ENCODE results near the gene ITPR2.
"Not testable (repeated sequence)": the region's sequence is repeated elsewhere in the genome, so short reads cannot be mapped to it uniquely, and the experiment has no call there.

Gene ITPR2

DNA sequence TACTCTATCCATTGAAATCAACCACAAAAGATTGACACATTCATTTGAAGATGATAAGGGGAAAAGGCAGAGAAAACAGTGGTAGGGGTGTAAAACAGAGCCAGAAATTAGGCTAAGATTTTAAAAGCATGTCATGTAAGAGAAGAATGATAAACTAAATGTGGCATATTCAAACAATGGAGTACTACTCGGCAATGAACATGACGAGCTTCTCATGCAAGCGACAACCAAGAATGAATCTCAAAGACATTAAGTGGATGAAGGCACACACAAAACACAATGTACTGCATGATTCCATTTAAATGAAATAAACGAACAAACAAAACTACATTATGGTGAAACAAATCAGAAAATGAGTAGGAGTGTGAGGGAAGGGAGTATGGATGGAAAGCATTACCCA is 134.8 kb downstream of the ITPR2 start:
- DNase-seq = no peak

DNA sequence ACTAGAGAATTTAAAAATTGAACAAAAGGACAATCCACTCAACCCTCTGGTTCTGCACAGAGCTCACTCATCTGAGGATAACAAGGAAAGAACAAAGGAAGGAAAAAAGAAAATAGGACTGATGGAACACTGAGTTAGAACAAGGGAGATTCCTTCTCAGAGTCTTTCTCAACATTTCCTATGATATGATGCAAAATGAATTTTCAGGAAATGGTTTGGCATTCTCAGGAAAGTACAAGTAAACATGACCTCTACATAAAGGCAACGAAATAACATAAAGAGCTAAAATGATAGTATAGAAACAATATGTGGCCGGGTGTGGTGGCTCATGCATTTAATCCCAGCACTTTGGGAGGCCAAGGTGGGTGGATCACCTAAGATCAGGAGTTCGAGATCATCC is 135.8 kb downstream of the ITPR2 start:
- DNase-seq = no peak

DNA sequence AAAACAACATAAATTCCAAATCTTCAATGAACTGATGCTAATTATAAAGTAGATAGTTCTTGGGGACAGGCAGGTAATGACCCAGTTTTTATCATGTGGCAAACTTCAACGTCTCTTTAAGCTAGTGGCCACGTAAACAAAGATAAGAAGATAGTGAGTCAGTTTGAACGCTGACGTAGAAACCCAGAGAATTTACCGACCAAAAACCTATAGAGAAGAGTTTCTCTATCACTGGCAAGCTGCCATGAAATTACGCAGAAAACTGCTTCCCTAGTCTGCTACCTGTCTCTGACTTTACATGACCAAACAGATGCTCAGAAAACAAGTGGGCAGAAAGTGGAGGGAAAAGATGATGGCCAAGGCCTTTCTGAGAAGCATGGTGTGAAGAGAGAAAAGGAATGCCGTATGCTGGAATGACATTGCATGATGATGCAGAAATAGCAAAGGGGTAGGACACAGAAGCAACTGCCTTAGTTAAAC is 136.3 kb downstream of the ITPR2 start:
- DNase-seq = no peak

DNA sequence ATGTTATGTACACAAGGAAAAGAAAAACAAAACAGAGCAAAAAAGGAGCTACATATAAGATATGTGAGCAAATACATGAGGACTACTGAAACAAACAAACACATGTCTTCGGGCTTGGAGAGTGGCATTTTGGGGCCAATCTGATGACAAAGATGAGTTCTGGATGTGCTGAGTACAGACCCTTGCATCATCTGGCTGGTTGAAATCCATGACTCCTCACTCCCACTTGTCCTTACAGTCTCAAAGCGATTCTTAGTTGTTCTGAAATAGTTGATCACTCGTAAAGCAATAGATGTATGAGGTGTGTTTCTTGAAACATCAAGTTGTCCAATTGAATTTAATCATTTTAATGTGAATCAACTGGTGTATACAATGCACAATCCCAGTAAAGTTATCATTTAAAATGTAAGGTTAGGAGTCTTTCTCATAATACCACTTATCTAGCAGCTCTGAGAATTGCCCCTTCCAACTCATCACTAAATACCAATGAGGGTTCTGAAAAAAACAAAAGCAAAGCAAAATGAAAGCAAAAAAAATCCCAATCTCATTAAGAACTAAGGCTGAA is 136.9 kb downstream of the ITPR2 start:
- DNase-seq = no peak

DNA sequence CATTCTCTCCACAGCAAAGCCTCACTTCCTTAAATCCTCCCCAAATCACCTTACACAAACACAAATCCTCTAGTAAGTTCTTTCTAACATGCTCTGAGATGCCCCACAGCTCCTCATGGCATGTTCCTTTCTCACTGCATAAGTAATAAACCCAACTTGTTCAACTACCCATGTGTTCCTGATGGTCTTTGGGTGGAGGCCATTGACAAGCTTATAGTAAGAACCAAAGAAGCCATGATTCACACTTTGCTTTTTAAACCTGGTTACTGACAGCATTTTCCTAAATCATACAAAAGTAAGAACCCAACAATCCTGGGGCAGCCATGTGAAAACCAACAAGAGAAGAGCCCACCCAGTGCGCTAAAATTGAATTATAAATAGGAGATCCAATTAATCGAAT is 138.6 kb downstream of the ITPR2 start:
- no peak for DNase-seq

DNA sequence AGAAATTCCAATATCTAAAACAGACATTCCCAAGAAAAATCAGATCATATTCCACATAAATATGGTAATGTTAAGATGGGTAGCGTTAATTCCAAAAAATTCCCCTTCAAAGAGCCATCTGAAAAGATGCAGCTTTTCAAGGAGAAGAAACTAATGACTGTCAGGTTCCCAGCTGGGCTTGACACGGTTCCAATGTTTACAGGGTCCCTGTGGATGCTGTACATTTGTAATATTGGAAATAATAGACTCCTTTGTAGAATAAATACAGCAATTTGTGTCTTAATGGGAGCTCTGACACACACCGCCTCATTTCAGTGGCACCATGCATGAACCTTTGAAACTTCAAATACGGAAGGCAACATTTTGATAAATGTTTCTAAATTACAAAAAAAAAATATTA is 140.6 kb downstream of the ITPR2 start:
- DNase-seq = no peak

DNA sequence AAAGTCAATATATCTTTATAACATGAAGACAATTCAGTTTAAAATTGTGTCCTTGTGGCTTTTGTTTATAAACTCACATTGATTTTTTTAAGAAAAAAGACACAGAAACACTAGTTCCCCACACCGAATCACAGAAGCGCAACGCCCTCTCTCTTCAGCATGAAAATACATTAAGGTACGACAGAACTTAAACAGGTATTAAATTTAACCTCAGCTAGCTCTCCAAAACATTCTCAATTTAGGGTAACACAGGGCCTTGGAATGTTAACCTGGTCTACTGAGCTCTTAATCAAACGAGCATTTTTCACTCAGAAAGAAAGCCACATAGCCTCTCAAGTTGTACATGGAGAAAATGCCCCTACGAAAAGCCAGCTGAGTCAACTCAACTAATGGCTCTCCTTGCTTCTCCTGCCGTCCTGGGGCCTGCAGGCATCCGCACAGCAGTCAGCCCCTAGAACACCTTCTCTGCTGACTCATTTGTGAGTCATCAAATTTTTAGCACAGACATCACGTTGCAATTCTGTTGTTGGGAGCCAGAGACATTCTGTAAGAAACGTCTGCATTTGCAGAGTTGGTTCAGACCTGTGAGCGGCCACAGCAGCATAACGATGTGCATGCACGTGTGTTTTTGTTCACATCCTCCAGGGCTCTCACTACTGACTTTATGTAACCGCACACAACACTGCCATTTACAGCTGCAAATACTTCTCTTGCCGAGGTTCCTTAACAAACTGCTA is 141.6 kb downstream of the ITPR2 start:
- DNase-seq = no peak

DNA sequence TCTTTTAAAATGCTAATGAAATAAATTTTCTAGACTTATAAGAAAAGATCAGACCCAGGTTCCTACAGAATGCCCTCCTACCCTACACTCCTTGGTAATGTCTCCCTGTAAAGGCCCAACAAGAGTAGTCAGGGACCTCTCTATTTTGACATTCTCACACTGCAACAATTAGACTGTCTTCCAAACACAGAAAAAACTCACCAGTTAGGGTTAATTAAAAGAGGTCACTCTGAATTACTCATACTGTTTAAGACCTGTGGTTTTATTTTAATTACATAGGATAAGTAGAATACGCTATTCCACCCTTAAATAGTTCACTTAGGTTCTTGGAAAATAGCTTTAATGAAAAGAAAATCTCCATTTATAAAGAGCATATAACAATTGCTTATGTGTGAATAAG is 142.4 kb downstream of the ITPR2 start:
- DNase-seq = no peak

DNA sequence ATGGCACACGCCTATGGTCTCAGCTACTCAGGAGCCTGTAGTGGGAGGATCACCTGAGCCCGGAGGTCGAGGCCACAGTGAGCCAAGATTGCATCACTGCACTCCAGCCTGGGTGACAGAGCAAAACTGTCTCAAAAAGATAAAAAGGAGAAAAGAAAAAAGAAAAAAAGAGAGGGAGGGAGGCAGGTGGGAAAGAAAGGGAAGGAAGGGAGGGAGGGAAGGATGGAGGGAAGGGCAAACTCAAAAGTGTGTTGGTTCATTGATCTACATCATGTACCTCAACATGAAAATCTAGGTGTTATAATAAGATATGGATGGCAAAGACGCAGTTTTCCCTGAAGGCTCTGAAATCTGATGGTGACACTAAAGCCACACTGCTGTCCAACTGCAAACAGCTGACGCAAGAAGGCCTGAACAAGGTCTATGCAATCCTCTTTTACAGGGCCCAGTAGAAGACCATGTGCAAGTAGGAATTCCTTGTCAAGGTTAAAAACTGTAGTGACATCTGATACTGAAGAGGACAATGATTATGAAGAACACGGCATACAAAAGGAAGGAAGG is 143.6 kb downstream of the ITPR2 start:
- no peak for DNase-seq

DNA sequence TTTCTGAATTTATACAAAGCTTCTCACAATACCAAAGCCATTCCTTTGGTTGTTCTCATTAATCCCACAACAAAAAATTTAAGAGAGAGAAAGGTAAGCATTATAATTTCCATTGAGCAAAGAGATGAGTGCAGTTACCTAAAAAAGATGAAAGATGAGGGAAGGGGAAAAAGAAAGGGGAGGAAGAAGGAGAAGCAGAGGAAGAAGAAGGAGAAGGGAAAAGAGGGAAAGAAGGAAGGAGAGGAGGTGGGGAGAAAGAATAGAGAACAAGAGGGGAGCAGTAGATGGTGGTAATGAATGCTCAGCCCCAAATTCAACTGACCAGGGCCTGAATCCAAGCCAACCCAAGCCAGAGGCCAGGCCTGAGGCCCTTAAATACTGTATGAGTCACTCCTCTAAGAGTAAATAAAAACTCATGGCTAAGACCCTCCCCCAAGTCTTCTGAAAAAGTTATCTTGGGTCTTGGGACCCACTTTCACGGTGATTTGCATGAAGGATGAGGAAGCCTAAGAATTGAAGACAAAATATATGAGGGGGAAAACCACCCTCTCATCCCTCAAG is 144.6 kb downstream of the ITPR2 start:
- DNase-seq = no peak

DNA sequence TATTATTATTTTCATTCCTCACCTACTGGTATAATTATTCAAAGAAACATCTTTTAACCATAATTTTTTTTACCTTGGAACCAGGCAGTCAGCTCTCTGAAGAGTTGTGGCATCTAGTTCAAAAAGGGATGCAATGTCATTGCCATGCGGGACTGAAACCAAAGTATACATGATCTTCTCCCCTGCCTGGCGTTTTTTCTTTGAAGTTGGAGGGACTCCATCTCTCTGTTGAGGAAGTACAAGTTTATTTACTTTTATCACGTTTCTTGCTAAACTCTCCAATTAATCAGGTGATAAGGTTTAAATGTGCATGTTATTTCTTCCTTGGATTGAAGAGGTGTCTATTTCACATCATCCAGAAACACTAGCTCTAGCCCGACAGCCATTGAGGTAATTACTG is 146.6 kb downstream of the ITPR2 start:
- DNase-seq = no peak

DNA sequence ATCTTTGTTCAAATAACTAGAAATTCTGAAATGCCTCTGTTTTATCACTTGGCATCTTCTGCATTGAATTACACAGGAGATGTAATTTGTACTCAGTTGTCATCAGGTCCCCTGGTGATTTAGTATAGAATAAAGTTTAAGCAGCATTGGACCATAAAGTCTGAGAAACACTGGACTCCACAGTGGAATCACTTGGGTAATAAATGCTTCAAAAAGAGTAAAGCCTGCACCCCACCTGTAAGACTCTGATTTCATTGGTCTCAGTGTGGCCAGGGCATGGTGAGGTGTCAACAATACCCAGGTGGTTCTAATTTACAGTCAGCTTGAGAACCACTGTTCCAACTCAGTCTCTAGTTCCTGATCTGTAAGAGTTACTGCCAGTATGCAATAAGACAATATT is 148.9 kb downstream of the ITPR2 start:
- DNase-seq = no peak

DNA sequence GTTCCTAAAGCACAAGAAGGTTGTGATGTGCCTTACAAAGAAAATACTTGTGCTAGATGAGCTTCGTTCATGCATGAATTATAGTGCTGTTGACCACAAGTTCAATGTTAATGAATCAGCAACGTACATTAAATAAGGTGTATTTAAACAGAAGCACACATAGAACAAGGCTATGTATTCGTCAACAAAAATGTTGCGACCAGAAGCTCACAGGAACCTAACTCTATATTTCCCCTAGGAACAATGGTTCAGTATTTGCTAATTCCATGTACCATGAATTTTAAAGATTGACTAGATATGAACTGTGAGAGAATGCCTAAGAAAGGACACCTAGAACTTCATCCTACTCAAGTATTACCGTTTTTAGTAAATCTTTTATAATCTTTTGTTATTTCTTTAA is 149.6 kb downstream of the ITPR2 start:
- DNase-seq = no peak

DNA sequence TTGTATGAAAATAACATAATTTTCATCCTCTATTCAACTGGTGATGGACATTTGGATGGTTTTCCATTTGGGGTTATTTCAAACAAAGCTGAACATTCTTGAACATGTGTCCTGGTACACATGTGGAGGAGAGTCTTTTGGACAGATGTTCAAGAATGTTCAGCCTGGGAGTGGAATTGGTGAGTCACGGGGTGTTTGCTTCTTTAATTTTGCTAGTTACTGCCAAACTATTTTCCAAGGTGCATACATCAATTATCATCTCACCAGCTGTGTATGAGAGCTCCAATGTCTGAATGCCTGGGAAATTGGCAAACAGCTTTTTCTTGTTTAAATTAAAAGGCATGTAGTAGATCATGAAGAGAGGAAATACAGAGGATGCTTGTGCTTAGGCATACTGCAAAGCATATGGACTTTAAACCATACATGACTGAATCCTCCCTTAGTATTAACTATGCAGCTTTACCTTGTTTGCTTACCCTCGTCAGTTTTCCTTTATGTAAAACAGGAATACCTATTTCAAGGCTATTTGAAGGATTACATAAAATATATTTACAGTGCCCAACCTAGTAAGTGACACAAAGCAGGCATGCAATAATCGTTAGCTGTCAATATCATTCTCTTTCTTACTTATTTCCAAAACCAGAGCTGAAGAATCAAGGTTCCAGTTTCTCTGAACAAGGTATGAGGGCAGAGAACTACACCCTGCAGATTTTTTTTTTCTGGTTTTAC is 152.1 kb downstream of the ITPR2 start:
- DNase-seq = no peak

DNA sequence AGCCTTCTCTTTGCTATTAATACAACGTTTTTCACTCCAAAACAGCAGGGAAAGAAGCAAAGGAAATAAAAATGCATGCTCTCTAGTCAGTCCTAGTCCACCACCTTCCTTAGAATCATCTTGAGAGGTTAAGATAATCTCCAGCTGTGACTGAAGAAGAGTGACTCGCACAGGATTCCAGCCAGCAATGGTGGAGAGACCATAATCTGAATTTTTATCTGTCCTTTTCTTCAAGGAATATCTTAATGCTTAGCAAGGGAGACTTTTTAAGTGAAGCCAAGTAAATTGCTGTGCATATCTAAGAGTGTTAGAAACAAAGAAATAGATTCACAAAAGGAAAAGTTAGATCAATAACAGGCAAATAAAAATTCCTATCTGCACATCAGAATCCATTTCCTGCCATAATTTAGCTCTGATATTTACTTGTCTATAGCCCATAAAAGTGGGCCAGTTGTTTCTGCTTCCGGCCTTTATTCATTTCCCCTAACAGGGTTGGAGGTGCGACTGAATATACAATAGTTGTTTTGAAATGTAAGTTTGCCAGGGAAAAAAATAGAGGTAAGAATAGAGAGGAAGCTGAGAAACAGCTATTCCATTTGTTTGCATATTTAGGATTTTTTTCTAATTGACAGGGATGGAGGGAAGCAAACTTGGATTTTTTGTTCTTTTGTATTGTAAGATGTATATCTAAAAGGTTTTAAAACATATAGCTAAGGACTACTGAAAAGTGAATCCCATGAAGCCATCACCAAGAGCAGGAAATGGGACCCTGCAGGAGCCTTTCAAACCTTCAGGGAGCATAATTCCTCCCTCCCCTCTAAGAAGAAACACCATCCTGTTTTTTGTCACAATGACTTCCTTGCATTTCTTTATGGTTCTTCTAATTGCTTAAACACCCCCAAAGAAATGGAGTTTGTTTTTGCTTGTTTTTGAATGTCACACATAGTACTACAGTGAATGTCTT is 154.0 kb downstream of the ITPR2 start:
- no peak for DNase-seq

DNA sequence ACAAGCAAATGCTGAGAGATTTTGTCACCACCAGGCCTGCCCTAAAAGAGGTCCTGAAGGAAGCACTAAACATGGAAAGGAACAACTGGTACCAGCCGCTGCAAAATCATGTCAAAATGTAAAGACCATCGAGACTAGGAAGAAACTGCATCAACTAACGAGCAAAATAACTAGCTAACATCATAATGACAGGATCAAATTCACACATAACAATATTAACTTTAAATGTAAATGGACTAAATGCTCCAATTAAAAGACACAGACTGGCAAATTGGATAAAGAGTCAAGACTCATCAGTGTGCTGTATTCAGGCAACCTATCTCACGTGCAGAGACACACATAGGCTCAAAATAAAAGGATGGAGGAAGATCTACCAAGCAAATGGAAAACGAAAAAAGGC is 161.5 kb downstream of the ITPR2 start:
- not testable (repeated sequence) for DNase-seq

DNA sequence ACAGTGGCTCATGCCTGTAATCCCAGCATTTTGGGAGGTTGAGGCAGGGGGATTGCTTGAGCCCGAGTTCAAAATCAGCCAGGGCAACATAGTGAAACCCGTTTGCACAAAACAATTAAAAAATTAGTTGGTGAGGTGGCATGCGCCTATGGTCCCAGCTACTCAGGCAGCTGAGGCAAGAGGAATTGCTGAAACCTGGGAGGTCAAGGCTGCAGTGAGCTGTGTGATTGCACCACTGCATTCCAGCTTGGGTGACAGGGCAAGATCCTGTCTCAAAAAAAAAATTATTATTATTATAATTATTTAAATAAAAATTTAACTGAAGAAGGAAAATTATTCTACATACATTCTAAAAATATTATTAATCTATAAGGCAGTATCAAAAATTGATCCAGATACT is 164.1 kb downstream of the ITPR2 start:
- no peak for DNase-seq

DNA sequence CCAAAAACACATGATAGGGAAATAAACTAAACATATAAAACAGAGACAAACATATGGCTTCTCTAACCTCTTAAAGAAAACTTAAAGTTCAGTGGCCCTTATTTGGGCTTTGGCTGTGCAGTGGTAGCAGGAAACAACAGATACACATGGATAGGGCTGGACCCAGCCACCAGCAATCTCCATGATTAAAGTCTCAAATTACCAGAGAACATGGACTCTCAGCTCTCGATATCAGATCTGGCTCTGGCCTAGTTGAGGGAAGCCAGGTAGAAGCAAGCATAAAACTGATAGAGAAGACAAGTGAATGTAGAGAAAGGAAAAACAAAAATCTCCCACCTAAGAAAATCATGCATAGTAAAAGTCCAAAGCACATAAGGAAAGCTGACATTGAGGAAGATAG is 164.8 kb downstream of the ITPR2 start:
- no peak for DNase-seq

DNA sequence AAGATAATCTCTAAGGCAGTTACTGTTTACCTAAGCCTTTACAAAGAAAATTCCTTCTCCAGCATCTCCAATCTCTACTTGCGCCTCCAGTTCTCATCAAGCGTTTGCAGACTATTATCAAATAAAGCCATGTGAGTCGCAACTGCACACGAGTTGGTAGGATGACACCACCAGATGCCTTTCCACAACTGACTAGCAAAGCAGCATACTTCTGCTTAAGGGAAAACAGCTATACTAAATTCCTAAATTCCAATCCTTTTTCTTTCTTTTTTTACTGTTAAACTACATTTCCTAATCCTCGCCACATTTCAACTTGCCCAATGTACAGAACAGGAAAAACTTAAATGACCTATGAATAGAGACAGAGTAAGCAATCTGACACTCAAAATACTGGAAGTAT is 166.7 kb downstream of the ITPR2 start:
- DNase-seq = no peak

DNA sequence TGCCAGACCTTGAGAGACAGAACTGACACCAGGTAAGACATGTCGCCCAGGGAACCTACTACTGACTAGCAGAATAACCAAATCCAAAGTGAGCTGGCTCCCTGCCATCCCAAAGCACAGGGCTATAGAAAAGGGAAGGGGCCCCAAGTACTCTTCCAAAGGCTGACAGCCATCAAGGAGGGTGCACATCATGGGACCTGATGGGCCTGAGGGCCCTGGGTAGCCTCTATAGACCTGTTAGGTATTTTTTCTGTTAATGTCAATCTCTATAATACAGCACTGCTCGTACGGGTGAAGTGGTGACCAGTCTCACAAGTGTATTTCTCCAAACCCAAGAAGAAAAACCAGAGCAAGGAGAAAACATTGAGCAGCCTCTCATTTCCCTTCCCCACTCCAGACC is 171.6 kb downstream of the ITPR2 start:
- DNase-seq = no peak

DNA sequence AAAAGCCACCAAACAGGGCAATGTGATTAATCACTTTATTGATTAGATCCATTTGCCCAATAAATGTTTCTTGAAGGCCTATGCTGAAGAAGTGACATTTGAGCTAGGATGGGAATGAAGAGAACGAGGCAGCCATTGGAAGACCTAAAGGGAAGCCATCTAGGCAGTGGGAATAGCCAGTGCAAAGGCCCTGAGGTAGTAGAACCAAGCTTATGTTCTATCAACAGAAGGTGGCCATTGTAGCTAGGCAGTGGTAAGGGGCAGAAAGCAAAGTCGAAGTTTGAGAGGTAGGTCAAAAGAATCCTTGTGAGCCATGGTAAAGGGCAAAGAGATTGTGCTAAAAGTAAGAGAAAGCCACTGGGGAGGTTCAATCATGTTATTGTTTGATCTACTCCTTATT is 173.1 kb downstream of the ITPR2 start:
- no peak for DNase-seq

DNA sequence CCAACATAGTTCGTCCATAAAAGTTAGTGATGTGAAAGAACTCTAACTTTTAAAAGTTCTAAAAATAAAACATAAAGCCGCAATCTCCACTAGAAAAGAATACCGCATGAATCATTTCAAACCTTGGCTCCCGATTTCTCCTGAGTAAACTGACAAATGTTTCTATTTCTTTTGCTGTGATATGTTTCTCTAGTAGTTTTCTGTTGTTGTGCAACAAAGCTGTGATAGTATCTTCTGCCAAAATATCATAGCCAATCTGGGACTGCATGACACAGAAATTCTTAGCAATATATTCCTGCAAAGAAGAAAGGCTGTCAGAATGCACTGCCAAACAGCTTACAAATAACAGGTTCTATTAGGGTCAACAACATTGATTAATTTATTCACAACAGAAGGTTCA is 174.0 kb downstream of the ITPR2 start:
- no peak for DNase-seq

Measured in NCI-H1694 (cell line).